ENCODE data around the gene SPOCK1. TPM values are rescaled to one million over a fixed set of nuclear protein-coding genes. Genes with fewer than 3 reads are reported as not detected.

The SPOCK1 gene
- total and polyA plus RNA-seq, 2 of the 13 experiments (the other 11 are each of a cell fraction or from before 2014, with no cell fraction given): 0.18 to 0.29 TPM

DNA sequence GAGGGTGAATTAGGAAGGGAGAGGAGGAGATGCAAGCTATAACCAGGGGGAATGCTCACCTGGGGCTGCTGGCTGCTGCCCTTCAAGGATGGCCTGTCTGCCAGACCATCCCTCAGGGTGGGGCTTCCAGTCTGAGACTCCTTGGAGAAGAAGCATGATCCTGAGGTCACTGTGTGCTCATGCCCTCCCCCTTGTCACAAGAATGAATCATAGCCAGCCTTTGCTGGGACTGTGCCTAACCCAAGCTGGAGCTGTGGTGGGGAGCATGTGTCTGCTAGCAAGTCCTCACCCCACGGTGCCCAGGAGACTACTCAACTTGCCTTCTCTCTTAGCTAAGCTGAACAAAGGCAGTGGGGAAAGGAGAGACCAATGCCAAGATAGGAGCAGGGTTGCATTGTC is 463.6 kb downstream of the SPOCK1 start (continued):
- TF ChIP-seq ZNF407 (CRISPR knock-in tag; IDR thresholded peaks at IDR 0.05; ENCODE audit: not compliant biosample characterization) (no peak), ZNF33B (CRISPR knock-in tag; IDR thresholded peaks at IDR 0.05) (no peak)

DNA sequence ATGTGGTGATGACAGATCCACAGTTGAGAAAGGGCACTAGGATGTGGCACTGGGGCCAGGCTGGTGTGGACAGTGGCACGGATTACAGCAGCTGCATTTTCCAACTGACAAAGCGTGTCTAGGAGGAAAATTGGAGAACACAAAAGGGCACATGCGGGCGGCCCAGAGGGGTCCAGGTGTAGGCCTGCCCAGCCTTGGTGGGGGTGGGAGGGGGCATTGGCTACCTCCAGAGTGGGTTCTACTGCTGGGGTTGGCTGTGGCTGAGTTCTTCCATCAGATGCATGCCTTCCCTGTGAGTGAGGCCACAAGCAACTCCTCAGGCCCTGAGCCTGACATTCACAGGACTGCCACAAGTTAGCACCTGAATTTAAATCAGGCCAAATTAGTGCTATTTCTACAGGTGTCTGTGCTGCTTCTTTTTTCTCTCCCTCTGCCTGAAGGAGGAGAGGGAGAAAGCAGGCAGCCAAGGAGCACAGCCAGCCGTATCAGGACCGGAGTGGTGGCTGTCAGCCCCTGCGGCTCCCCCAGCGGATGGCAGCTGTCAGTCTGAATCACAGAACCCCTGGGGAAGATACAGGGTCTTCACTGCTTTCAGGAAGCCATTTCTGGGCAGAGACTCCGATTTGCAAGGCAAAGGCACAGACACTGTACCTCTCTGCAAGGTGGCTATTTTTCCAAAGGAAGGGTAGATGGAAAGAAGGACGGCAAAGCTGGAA is 464.2 kb downstream of the SPOCK1 start:
- DNase-seq (ENCODE audit: low spot score): no peak
- no peaks in the 10 kb centered on the region for H3K4me1 ChIP-seq (ENCODE audit: insufficient read depth, low read length)
- no peak overlapping the region for H2AFZ ChIP-seq (ENCODE audit: low read length)
- POLR2A ChIA-PET: no interaction called here
- H3K36me3 ChIP-seq (replicated peaks in 1 of 2; ENCODE audit: control insufficient read depth in 1 of 2, insufficient read depth in 2 of 2, low read length in 2 of 2): no peaks in the 10 kb centered on the region
- H3K9ac ChIP-seq (ENCODE audit: insufficient read depth, low read depth, low read length): no peak overlapping the region
- in situ Hi-C loops (cut with HindIII; ENCODE audit: extremely low pct_ligation_motif_present, low pct_unique_long_range_greater_than_20kb): no loop called here
- no peaks in the 10 kb centered on the region for H4K20me1 ChIP-seq (ENCODE audit: insufficient read depth, low read length)
- no peak overlapping the region for H3K27ac ChIP-seq (ENCODE audit: extremely low read length, insufficient read depth, low read length)
- no peaks in the 10 kb centered on the region for H3K9me3 ChIP-seq (ENCODE audit: low read length)
- WGBS (ENCODE audit: low lambda C conversion rate): 51% methylated on average over 10 of the region's 10 CpGs
- ATAC-seq: no peak
- H3K4me2 ChIP-seq (ENCODE audit: low read depth, low read length): no peak overlapping the region
- CTCF ChIA-PET (ENCODE audit: low intra/inter-chr PET ratio, low total read pairs): no interaction called here
- H3K27me3 ChIP-seq (ENCODE audit: control insufficient read depth in 1 of 2, insufficient read depth in 2 of 2, low read length in 2 of 2): no peaks in the 10 kb centered on the region; a peak in 1 of 5 replicates
- no peaks in the 10 kb centered on the region for H3K79me2 ChIP-seq (ENCODE audit: insufficient read depth, low read length)
- no TSS peak for BruUV-seq (replicated peaks)
- intact Hi-C loops (cut with micrococcal nuclease; ENCODE audit: unreplicated experiment): no loop called here
- no peak for TF ChIP-seq SOX6 (IDR thresholded peaks at IDR 0.05)
- no peak for TF ChIP-seq SOX6 (CRISPR knock-in tag; IDR thresholded peaks at IDR 0.05)
- no peak for TF ChIP-seq ZBTB10 (CRISPR knock-in tag; IDR thresholded peaks at IDR 0.05; ENCODE audit: borderline replicate concordance)
- no peak for TF ChIP-seq SKI (IDR thresholded peaks at IDR 0.05; ENCODE audit: partially characterized antibody)
- FAIRE-seq: no peak
- H3K4me3 ChIP-seq (replicated peaks in 1 of 3; ENCODE audit: insufficient read depth in 1 of 3, low read depth in 2 of 3, low read length in 3 of 3): no peak overlapping the region
